ENCODE data around the gene NAALADL1. TPM values are rescaled to one million over a fixed set of nuclear protein-coding genes. Genes with fewer than 3 reads are reported as not detected.
A peak's percentile ranks its signal among the peaks of the same experiment; 100 is the strongest.
"Not testable (repeated sequence)": the region's sequence is repeated elsewhere in the genome, so short reads cannot be mapped to it uniquely, and the experiment has no call there.

NAALADL1 gene
- total RNA-seq, 1 experiment from 2014 or later = not detected

- no peak for DNase-seq (ENCODE audit: low read depth)
These were observed 4.4 kb downstream of the NAALADL1 start for GRCh38 chr11:65053827-65054508.

- peak; percentile 25 for DNase-seq (ENCODE audit: low read depth)
These were observed 6.9 kb downstream of the NAALADL1 start for GRCh38 chr11:65051398-65051858.

GRCh38 chr11:65047581-65048422 lies 10.6 kb downstream of the NAALADL1 start:
- no peak for DNase-seq (ENCODE audit: low read depth)

GRCh38 chr11:65045728-65046127 lies 12.6 kb downstream of the NAALADL1 start:
- no peak for DNase-seq (ENCODE audit: low read depth)

GRCh38 chr11:65045061-65045460 lies 13.3 kb downstream of the NAALADL1 start:
- DNase-seq (ENCODE audit: low read depth) = no peak

- DNase-seq (ENCODE audit: low read depth) = no peak
These were observed 14.4 kb downstream of the NAALADL1 start for GRCh38 chr11:65043881-65044501.

DNA sequence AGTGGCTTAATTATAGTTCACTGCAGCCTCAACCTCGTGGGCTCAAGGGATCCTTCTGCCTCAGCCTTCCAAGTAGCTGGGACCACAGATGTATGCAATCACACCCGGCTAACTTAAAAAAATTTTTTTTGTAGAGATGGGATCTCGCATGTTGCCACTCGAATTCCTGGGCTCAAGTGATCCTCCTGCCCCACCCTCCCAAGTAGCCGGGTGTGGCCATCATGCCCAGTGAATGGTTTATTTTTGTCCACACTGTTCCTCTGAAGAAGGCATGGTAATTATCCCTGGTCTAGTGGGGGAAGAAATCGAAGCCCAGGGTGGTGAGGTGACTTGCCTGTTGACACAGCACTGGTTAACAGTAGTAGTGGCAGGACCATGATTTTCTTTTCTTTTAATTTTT lies 15.5 kb downstream of the NAALADL1 start:
- DNase-seq (ENCODE audit: low read depth) = no peak

GRCh38 chr11:65040847-65041622 lies 17.3 kb downstream of the NAALADL1 start, which contains the start of gene SAC3D1:
Gene SAC3D1 (plus strand): TSS chr11:65041210. CDS start chr11:65041293, 83 bp downstream.
- peak; percentile 97 for DNase-seq (ENCODE audit: low read depth)

- DNase-seq (ENCODE audit: low read depth) = no peak
These were observed 17.9 kb downstream of the NAALADL1 start for GRCh38 chr11:65040520-65040846.

GRCh38 chr11:65036931-65037330 lies 21.4 kb downstream of the NAALADL1 start:
- no peak for DNase-seq (ENCODE audit: low read depth)

DNA sequence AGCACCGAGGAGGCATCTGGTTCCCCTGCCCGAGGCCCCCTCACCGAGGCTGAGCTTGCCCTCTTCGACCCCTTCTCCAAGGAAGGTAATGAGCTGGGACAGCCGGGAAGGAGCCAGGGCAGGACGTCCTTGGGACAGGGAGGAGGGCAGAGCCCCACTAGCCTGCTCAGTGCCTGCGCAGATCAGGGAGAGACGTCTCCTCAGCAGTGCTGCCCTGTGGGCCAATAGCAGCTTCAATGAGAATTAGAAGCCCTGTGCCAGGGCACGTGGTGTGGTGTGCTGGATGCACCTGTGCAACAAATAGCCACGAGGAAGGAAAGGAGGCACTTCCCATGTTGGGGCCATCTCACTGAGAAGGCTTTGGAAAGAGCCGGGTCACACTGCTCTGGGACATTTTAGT lies 22.8 kb downstream of the NAALADL1 start:
- no peak for DNase-seq (ENCODE audit: low read depth)

DNA sequence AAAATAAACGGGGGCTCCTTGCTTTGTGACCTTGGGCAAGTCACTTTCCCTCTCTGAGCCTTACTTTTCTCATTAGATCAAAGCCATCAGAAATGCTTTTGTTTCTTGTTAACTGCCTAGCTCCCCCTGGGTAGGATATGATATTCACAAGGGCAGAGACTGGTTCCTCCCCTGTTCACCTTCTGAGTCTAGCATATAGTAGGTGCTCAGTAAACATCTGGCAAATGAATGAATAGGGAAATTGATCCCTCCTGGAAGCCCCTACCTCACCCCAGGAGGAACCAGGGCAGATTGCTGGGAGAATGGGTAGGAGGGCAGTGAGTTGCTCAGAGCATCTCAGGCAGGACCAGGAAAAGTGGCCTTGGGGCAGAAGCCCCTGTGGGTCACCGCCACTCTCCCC lies 23.9 kb downstream of the NAALADL1 start:
- no peak for DNase-seq (ENCODE audit: low read depth)

GRCh38 chr11:65032216-65032615 lies 26.1 kb downstream of the NAALADL1 start:
- DNase-seq (ENCODE audit: low read depth) = no peak

DNA sequence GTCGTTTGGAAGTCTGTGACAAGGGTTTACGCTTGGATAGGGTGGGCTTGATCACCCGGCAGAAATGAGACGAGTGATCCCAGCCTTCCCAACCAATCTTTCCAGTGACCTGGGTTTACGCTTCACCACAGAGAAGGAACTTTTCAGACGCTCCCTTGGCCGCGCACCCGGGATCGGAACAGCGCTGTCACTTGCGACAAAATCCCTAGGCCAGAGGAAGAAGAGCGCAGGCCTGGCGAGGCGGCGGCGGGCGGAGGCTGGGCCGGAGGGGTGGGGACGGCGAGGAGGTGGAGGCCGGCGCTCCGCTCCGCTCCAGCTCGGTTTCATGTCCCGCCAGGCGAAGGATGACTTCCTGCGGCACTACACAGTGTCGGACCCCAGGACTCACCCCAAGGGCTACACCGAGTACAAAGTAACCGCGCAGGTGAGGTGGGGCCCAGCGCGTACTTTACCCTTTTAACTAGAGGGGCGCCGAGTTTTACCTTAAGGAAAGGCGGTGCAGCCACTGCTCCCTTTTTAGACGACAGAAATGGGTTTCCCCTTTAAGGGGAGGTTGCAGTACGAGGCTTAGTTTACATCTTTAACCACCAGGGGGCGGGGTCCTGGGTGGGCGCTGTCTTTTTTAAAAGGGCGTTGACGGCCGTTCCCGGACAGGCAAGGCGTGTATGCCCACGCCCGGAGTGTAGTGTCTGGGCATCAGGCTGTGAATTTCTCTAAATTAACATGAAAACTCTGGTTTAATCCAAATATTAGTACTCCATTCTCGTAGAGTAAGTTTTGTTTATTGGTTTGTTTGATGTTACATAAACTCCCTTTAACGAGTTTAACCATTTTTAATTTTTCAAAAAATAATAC lies 30.9 kb downstream of the NAALADL1 start, which contains the start of gene SNX15:
Gene SNX15, plus strand, starts transcription at position 227 of the 855 bp plus-strand sequence. Its CDS starts 99 bp downstream, at position 326.
- DNase-seq (ENCODE audit: low read depth) = peak; percentile 92

DNA sequence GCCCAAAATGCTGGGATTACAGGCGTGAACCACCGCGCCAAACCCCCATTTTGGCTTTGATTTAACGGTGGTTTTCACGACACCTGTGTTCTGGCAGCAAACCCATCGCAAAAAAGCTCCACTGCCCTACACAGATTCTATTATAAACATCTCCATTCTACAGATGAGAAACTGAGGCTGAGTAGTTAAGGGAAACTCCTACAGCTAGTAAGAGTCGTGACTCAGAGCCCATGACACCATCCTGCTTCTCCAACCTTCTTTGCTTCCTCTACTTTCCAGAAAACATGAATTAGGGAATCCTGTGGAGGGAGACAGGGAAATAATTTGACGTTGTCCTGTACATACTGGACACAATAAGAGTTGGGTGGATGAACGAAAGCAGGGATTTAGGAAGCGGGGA lies 31.5 kb downstream of the NAALADL1 start:
- DNase-seq (ENCODE audit: low read depth) = no peak

DNA sequence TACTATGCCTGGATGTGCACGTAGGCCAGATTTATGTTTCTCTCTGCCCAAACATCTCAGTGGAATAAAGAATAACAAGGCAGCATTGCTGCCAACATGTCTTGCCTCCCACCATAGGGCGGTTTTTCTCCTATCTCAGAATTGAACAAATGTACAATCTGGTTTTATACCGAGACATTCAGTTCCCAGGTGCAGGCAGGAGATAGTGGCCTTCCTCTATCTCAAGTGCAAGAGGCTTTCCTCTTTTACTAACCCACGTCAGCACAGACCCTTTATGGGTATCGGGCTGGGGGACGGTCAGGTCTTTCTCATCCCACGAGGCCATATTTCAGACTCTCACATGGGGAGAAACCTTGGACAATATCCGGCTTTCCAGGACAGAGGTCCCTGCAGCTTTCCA lies 34.9 kb downstream of the NAALADL1 start:
- DNase-seq (ENCODE audit: low read depth) = not testable (repeated sequence)

- no peak for DNase-seq (ENCODE audit: low read depth)
These were observed 36.8 kb downstream of the NAALADL1 start for GRCh38 chr11:65021509-65021908.

DNA sequence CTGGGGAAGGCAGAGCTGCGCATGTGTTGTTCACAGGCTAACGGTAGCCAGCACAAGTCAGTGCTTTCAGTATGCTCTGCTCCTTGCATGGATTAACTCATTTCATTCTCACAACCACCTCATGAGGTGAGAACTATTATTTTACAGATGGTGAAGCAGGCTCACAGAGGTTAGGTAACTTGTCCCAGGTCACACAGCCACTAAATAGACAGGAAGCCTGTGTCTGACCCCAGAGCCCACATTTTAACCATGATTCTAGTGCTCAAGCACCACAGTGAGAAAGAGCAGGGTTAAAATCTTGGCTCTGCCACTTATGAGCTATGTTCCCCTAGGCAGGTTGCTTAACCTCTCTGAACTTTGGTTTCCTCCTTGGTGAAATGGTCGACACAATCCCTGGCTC lies 37.4 kb downstream of the NAALADL1 start:
- no peak for DNase-seq (ENCODE audit: low read depth)

DNA sequence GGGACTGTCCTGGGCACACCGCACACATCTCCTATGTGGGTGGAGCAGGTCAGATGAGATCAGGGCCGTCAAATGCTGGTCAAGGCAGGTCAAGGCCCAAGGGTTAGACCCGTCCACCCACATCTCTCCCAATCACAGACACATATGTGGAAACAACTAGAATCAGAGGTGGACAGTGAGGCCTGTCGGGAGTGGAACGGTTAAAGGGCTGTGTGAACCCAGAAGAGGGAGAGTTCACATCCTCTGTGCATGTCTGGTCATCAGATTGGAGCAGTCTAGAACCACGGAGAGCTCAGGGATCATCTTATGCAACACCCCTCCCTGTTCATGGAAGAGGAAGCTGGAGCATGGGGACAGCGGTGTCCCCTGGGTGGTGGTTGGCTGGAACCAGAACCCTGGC lies 38.5 kb downstream of the NAALADL1 start:
- no peak for DNase-seq (ENCODE audit: low read depth)

DNA sequence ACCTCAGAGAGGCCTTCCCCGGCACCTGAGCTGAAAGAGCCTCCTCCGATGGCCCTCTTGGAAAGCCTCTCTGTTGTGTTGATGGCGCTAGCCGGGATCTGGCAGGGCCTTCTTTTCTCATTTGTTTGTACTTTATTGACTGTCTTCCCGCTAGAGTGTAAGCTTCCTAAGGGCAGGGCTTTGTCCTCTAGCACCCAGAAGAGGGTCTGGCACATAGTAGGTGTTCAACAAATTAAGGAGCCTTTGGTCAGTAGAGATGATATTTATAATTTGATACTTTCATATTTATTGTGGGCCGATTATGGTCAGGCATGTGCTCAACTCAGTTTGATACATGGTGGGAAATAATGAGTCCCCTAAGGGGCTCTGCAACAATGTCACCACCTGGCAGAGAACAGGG lies 40.4 kb downstream of the NAALADL1 start:
- DNase-seq (ENCODE audit: low read depth) = no peak

All from HT1080 (cell line).